ENCODE data around the gene KIF5A. TPM values are rescaled to one million over a fixed set of nuclear protein-coding genes. Genes with fewer than 3 reads are reported as not detected.
"Not testable (repeated sequence)": the region's sequence is repeated elsewhere in the genome, so short reads cannot be mapped to it uniquely, and the experiment has no call there.

Gene KIF5A
- total and polyA plus RNA-seq, 4 donors: 34.8 to 224 (median 144) TPM

DNA sequence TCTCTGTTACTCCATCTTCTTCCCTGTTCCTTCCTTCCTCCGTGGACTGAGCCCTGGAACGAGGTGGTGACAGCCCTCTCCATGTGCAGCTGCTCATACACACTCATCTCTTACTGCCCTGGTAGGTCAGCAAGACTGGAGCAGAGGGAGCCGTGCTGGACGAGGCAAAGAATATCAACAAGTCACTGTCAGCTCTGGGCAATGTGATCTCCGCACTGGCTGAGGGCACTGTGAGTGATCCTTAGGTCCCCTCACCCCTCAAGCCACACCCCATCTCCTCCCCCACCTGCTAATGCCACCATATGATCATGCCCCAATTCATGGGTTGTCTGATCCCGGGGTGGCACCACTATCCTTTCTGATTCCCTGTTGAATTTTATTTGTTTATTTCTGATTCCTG is 19.0 kb downstream of the KIF5A start:
- Histone ChIP-seq H3K4me1 (ENCODE audit: control insufficient read depth, insufficient read depth, low read length) (no peaks in the 10 kb centered on the region), H3K9me3 (ENCODE audit: control insufficient read depth, insufficient read depth, low read length) (no peaks in the 10 kb centered on the region), H3K4me3 (ENCODE audit: low read depth, low read length) (no peak overlapping the region), H3K27me3 (ENCODE audit: control insufficient read depth, insufficient read depth, low read length) (no peaks in the 10 kb centered on the region), H3K36me3 (ENCODE audit: control insufficient read depth, insufficient read depth, low read length) (peaks cover 90% of the 10 kb centered on the region), H3K27ac (ENCODE audit: low read depth, low read length) (no peak overlapping the region)
- no peak for DNase-seq (ENCODE audit: low read depth in 4 of 6, low spot score in 6 of 6)
- 95% methylated on average over 5 of the region's 6 CpGs for WGBS (ENCODE audit: insufficient coverage)

DNA sequence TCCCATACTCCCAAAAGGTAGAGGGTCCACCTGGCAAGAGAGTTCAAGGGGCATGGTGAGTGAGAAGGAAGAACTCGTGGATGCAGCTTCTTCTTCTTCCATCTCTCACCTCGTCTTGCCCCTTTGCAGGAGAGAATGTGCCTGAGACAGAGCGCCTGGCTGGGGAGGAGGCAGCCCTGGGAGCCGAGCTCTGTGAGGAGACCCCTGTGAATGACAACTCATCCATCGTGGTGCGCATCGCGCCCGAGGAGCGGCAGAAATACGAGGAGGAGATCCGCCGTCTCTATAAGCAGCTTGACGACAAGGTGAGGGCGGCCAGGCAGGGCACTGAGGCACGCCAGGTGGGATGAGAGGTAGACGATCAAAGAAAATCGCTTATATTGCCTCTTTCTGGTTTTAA is 20.0 kb downstream of the KIF5A start:
- H3K27me3 ChIP-seq (ENCODE audit: control insufficient read depth, insufficient read depth, low read length): no peaks in the 10 kb centered on the region
- no peak for DNase-seq (ENCODE audit: low read depth in 4 of 6, low spot score in 6 of 6)
- no peaks in the 10 kb centered on the region for H3K4me1 ChIP-seq (ENCODE audit: control insufficient read depth, insufficient read depth, low read length)
- H3K27ac ChIP-seq (ENCODE audit: low read depth, low read length): no peak overlapping the region
- H3K4me3 ChIP-seq (ENCODE audit: low read depth, low read length): no peak overlapping the region
- H3K36me3 ChIP-seq (ENCODE audit: control insufficient read depth, insufficient read depth, low read length): peaks cover 87% of the 10 kb centered on the region
- H3K9me3 ChIP-seq (ENCODE audit: control insufficient read depth, insufficient read depth, low read length): no peaks in the 10 kb centered on the region
- WGBS (ENCODE audit: insufficient coverage): 94% methylated on average over 16 of the region's 18 CpGs

DNA sequence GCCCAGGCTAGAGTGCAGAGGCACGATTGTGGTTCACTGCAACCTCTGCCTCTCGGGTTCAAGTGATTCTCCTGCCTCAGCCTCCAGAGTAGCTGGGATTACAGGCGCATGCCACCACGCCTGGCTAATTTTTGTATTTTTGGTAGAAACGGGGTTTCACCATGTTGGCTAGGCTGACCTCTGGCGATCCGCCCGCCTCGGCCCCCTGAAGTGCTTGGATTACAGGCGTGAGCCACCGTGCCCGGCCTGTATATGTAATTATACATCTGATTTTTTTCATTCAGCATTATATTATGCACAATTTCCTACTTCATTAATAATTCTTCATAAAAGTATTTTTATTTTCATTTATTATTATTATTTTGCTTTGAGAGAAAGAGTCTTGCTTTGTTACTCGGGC is 20.6 kb downstream of the KIF5A start:
- 100% methylated on average over 2 of the region's 13 CpGs for WGBS (ENCODE audit: insufficient coverage)
- not testable (repeated sequence) for H3K4me1 ChIP-seq (ENCODE audit: control insufficient read depth, insufficient read depth, low read length); H3K9me3 ChIP-seq (ENCODE audit: control insufficient read depth, insufficient read depth, low read length); H3K27me3 ChIP-seq (ENCODE audit: control insufficient read depth, insufficient read depth, low read length); DNase-seq (ENCODE audit: low read depth in 4 of 6, low spot score in 6 of 6); H3K4me3 ChIP-seq (ENCODE audit: low read depth, low read length); H3K27ac ChIP-seq (ENCODE audit: low read depth, low read length)
- peaks cover 87% of the 10 kb centered on the region for H3K36me3 ChIP-seq (ENCODE audit: control insufficient read depth, insufficient read depth, low read length)

DNA sequence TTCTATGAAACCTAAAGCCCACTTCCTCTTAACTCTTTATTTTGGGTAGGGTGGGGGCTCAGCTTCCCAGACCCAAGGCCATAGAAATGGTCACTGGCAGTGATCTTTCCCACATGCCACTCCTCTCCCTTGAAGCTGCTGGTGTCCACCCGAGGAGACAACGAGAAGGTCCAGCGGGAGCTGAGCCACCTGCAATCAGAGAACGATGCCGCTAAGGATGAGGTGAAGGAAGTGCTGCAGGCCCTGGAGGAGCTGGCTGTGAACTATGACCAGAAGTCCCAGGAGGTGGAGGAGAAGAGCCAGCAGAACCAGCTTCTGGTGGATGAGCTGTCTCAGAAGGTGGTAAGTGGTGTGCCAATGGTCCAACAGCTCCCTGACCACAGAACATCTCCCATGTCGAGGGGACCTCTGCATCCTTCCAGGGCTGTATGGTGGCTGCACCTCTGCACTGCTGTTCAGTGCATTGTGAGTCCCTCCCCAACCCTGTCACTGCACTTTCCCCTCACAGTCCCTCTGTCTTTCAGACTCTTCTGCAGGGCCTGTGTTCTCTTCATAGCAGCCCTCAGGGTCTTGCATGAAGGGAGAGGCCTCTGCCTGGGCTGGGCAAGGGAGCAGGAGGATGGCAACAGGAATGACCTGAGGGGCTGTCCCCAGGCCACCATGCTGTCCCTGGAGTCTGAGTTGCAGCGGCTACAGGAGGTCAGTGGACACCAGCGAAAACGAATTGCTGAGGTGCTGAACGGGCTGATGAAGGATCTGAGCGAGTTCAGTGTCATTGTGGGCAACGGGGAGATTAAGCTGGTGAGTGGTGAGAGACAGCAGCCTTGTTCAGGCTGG is 22.3 kb downstream of the KIF5A start:
- Histone ChIP-seq H3K27me3 (ENCODE audit: control insufficient read depth, insufficient read depth, low read length) (no peaks in the 10 kb centered on the region), H3K4me3 (ENCODE audit: low read depth, low read length) (no peak overlapping the region), H3K9me3 (ENCODE audit: control insufficient read depth, insufficient read depth, low read length) (no peaks in the 10 kb centered on the region), H3K36me3 (ENCODE audit: control insufficient read depth, insufficient read depth, low read length) (peaks cover 89% of the 10 kb centered on the region), H3K27ac (ENCODE audit: low read depth, low read length) (no peak overlapping the region), H3K4me1 (ENCODE audit: control insufficient read depth, insufficient read depth, low read length) (no peaks in the 10 kb centered on the region)
- DNase-seq (ENCODE audit: low read depth in 4 of 6, low spot score in 6 of 6): no peak
- WGBS (ENCODE audit: insufficient coverage): 98% methylated on average over 12 of the region's 12 CpGs

DNA sequence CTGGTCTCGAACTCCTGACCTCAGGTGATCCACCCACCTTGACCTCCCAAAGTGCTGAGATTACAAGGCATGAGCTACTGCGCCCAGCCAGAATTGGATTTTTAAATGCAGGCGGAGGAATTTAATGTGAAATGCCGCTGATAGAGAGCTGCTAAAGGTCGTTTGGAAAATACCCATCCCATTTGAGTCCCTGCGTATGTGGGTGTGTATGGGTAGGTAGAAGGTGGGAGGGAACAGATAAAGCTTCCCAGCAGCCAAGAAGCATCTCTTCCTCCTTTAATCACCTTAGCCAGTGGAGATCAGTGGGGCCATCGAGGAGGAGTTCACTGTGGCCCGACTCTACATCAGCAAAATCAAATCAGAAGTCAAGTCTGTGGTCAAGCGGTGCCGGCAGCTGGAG is 25.0 kb downstream of the KIF5A start:
- Histone ChIP-seq H3K4me1 (ENCODE audit: control insufficient read depth, insufficient read depth, low read length) (no peaks in the 10 kb centered on the region), H3K27me3 (ENCODE audit: control insufficient read depth, insufficient read depth, low read length) (no peaks in the 10 kb centered on the region), H3K27ac (ENCODE audit: low read depth, low read length) (no peak overlapping the region), H3K36me3 (ENCODE audit: control insufficient read depth, insufficient read depth, low read length) (peaks cover 88% of the 10 kb centered on the region), H3K9me3 (ENCODE audit: control insufficient read depth, insufficient read depth, low read length) (no peaks in the 10 kb centered on the region), H3K4me3 (ENCODE audit: low read depth, low read length) (no peak overlapping the region)
- WGBS (ENCODE audit: insufficient coverage): 96% methylated on average over 3 of the region's 10 CpGs
- no peak for DNase-seq (ENCODE audit: low read depth in 4 of 6, low spot score in 6 of 6)

DNA sequence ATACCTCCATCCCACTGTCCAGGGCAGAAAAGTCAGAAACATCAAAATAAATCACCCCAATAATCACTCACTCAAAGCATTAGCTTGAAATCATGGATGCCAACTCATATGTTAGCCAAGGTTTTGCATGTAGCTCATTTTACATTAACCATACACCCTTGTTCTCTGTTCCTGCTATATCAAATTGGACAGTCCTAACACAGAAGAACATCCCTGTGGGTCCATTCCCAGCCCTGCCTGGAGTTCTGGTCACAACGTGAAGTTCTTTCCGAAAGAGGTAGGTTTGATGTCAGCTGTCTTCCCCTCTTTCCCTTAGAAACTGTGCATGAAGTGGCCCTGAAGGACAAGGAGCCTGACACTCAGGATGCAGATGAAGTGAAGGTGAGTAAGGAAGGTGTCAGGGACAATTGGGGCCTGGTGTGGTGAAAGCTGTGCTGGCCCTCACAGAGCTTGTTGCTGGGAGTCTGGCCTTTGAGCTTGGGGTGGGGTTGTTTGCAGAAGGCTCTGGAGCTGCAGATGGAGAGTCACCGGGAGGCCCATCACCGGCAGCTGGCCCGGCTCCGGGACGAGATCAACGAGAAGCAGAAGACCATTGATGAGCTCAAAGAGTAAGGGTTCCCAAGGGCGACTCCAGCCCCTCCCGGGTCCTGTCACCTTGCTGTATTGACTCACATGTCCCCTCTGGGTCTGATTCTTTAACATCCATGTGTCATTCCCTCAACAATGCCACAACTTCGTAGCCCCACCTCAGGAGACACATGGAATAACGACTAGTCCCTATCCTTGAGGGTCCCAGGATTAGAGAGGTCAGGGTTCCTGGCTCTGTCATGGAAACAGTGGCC is 26.1 kb downstream of the KIF5A start:
- Histone ChIP-seq H3K9me3 (ENCODE audit: control insufficient read depth, insufficient read depth, low read length) (no peaks in the 10 kb centered on the region), H3K36me3 (ENCODE audit: control insufficient read depth, insufficient read depth, low read length) (peaks cover 87% of the 10 kb centered on the region)

DNA sequence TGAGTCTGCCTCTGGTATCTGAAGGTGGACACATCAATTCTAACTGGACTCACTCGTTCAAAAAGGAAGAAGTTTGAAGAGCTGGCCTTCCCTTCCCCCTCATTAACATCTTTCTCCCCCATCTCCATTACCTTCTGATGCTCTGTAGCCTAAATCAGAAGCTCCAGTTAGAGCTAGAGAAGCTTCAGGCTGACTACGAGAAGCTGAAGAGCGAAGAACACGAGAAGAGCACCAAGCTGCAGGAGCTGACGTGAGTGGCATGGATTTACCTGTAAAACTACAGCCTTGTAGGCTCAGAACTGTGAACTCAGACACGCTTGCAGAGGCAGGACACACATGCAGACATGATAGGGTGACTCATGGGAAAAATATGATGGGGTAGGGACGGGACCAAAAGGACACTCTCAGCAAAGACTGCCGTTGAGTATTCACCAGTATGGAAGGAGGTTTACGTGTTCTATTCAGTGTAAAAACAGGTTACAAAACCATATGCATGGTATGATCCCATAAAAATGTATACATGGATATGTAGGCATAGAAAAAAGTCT is 26.8 kb downstream of the KIF5A start:
- Histone ChIP-seq H3K9me3 (ENCODE audit: control insufficient read depth, insufficient read depth, low read length) (no peaks in the 10 kb centered on the region), H3K27me3 (ENCODE audit: control insufficient read depth, insufficient read depth, low read length) (no peaks in the 10 kb centered on the region), H3K36me3 (ENCODE audit: control insufficient read depth, insufficient read depth, low read length) (peaks cover 87% of the 10 kb centered on the region), H3K4me1 (ENCODE audit: control insufficient read depth, insufficient read depth, low read length) (no peaks in the 10 kb centered on the region), H3K27ac (ENCODE audit: low read depth, low read length) (no peak overlapping the region), H3K4me3 (ENCODE audit: low read depth, low read length) (no peak overlapping the region)
- 94% methylated on average over 8 of the region's 9 CpGs for WGBS (ENCODE audit: insufficient coverage)
- DNase-seq (ENCODE audit: low read depth in 4 of 6, low spot score in 6 of 6): no peak

More for the DNA sequence above, 26.1 kb downstream of the KIF5A start:
- Histone ChIP-seq H3K4me1 (ENCODE audit: control insufficient read depth, insufficient read depth, low read length) (no peaks in the 10 kb centered on the region), H3K4me3 (ENCODE audit: low read depth, low read length) (no peak overlapping the region), H3K27ac (ENCODE audit: low read depth, low read length) (no peak overlapping the region), H3K27me3 (ENCODE audit: control insufficient read depth, insufficient read depth, low read length) (no peaks in the 10 kb centered on the region)
- 96% methylated on average over 11 of the region's 12 CpGs for WGBS (ENCODE audit: insufficient coverage)
- DNase-seq (ENCODE audit: low read depth in 4 of 6, low spot score in 6 of 6): no peak

DNA sequence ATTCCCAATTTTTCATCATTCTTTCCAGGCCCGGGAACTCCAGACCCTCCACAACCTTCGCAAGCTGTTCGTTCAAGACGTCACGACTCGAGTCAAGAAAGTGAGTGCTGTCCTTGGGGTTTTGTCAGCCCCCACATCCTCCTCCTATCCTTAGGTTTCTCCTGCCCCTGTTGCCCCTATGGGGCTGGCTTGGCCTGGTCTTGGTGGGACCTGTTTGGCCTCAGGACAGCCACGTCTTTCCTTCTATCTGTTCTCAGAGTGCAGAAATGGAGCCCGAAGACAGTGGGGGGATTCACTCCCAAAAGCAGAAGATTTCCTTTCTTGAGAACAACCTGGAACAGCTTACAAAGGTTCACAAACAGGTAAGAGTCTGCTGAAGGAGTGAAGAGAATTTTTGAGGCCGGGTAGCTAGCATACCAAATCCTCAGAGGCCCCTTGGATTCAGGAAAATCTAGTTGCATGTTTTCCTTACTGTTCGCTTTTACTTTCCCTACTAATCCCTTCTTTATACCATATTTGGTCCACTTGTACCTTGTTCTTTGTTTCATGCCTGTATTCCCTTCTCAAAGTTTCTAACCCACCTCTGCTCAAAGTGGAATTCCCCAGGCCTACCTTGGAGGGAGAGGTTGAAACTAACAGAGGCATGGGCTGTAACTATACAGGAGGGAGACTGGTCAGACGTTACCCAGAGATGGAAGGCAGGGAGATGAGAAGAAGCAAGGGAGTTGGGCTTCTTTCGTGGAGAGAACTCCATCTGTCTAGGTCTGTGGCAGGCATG is 28.3 kb downstream of the KIF5A start:
- Histone ChIP-seq H3K9me3 (ENCODE audit: control insufficient read depth, insufficient read depth, low read length) (no peaks in the 10 kb centered on the region), H3K27ac (ENCODE audit: low read depth, low read length) (no peak overlapping the region), H3K4me1 (ENCODE audit: control insufficient read depth, insufficient read depth, low read length) (no peaks in the 10 kb centered on the region), H3K27me3 (ENCODE audit: control insufficient read depth, insufficient read depth, low read length) (no peaks in the 10 kb centered on the region), H3K4me3 (ENCODE audit: low read depth, low read length) (no peak overlapping the region), H3K36me3 (ENCODE audit: control insufficient read depth, insufficient read depth, low read length) (peaks cover 76% of the 10 kb centered on the region)
- 80% methylated on average over 6 of the region's 12 CpGs for WGBS (ENCODE audit: insufficient coverage)
- no peak for DNase-seq (ENCODE audit: low read depth in 4 of 6, low spot score in 6 of 6)

DNA sequence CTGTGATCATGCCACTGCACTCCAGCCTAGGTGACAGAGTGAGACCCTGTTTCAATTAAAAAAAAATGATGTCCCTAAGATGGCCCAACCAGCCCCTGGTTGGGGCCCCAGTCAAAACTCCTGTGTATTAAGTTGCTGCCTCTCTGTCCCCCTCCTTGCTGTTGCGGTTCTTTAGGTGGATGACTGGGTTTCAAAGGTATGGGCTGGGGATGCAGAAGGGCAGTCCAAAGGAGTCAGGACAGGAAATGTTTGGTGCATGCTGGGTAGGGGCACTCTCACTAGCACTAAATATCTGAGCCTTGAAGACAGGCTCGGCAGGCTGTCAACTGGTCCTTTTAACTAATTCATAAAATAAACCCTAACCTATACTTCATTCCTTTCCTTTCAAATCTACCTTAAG is 29.2 kb downstream of the KIF5A start:
- H3K9me3 ChIP-seq (ENCODE audit: control insufficient read depth, insufficient read depth, low read length): no peaks in the 10 kb centered on the region
- no peak for DNase-seq (ENCODE audit: low read depth in 4 of 6, low spot score in 6 of 6)
- no peak overlapping the region for H3K27ac ChIP-seq (ENCODE audit: low read depth, low read length)
- 70% methylated on average over 1 of the region's 2 CpGs for WGBS (ENCODE audit: insufficient coverage)
- no peak overlapping the region for H3K4me3 ChIP-seq (ENCODE audit: low read depth, low read length)
- peaks cover 71% of the 10 kb centered on the region for H3K36me3 ChIP-seq (ENCODE audit: control insufficient read depth, insufficient read depth, low read length)
- no peaks in the 10 kb centered on the region for H3K4me1 ChIP-seq (ENCODE audit: control insufficient read depth, insufficient read depth, low read length)
- H3K27me3 ChIP-seq (ENCODE audit: control insufficient read depth, insufficient read depth, low read length): no peaks in the 10 kb centered on the region
